Astrocyte (in vitro differentiated cells and primary cell): ENCODE measurements around the gene GP9.

Source experiments
- EZH2 ChIP-seq: IDR thresholded peaks from 2 replicates; pipeline ENCODE4 v1.6.1; 2012; ENCODE audit warnings: mild to moderate bottlenecking, low read length, inconsistent platforms; ENCODE audit not compliant: insufficient read depth
- TF ChIP-seq, protein P1 (sequence below): IDR thresholded peaks from 2 replicates; pipeline ENCODE4 v1.5.1; 2011; ENCODE audit warnings: low read depth, mild to moderate bottlenecking, inconsistent platforms, low read length, moderate library complexity; ENCODE audit not compliant: insufficient read depth

GRCh38 chr3:129052675-129053074, 7.9 kb upstream of the GP9 start:
- TF ChIP-seq, protein P1, sequence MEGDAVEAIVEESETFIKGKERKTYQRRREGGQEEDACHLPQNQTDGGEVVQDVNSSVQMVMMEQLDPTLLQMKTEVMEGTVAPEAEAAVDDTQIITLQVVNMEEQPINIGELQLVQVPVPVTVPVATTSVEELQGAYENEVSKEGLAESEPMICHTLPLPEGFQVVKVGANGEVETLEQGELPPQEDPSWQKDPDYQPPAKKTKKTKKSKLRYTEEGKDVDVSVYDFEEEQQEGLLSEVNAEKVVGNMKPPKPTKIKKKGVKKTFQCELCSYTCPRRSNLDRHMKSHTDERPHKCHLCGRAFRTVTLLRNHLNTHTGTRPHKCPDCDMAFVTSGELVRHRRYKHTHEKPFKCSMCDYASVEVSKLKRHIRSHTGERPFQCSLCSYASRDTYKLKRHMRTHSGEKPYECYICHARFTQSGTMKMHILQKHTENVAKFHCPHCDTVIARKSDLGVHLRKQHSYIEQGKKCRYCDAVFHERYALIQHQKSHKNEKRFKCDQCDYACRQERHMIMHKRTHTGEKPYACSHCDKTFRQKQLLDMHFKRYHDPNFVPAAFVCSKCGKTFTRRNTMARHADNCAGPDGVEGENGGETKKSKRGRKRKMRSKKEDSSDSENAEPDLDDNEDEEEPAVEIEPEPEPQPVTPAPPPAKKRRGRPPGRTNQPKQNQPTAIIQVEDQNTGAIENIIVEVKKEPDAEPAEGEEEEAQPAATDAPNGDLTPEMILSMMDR: no peak
- no peak for TF ChIP-seq EZH2
